GM19463 (cell line): ENCODE data around the gene RAB5A.
"Not testable (repeated sequence)": the region's sequence is repeated elsewhere in the genome, so short reads cannot be mapped to it uniquely, and the experiment has no call there.

Experiments
- ATAC-seq: cut with Tn5 transposase; IDR thresholded peaks from one replicate; pipeline ENCODE4 v1.9.1; 2021; ENCODE audit warnings: mild to moderate bottlenecking, moderate library complexity; ENCODE audit not compliant: unreplicated experiment

The RAB5A gene

GRCh38 chr3:19947549-19948225, 790 bp downstream of the RAB5A start:
- peak; percentile 6 for ATAC-seq

DNA sequence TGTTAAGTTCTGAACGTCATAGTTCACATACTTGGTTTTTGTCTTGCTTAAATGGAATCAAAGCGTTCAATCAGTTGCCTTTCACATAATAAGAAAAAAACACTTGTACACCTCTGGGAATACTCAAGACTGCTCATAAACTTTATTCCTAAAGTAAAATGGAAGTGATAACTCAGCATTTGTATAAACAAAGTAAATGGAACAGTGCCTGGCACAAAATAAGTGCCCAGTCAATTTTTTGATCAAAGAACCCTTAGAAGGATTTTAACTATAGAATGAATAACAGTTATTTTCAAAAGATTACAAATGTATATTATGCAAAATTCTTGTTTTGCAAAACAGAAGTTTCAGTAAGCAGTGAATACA, 1.3 kb downstream of the RAB5A start:
- no peak for ATAC-seq

- no peak for ATAC-seq
Observed at GRCh38 chr3:19950316-19950715, 3.4 kb downstream of the RAB5A start.

GRCh38 chr3:19954676-19955075, 7.8 kb downstream of the RAB5A start:
- ATAC-seq = no peak

GRCh38 chr3:19957354-19957753, 10.5 kb downstream of the RAB5A start:
- ATAC-seq = not testable (repeated sequence)

- no peak for ATAC-seq
Observed at GRCh38 chr3:19959505-19959904, 12.6 kb downstream of the RAB5A start.

DNA sequence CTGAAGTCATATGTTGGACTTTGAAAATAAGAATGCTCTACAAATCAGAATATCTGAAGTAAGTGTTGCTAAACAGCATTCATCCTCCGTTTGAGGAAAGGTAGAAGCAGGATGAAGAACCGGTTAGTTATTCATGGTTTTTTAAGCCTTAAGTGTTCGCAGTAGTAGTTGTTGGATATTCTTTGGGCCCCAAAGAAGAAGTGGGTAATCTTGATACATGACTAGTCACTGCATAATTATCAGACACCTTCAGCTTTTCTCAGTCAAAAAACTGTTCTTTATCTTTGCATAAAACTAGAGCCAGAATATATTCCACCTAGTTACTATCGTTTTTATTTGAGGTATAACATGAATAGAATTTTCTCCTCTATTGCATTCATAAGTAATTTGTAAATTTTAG, 13.8 kb downstream of the RAB5A start:
- no peak for ATAC-seq

DNA sequence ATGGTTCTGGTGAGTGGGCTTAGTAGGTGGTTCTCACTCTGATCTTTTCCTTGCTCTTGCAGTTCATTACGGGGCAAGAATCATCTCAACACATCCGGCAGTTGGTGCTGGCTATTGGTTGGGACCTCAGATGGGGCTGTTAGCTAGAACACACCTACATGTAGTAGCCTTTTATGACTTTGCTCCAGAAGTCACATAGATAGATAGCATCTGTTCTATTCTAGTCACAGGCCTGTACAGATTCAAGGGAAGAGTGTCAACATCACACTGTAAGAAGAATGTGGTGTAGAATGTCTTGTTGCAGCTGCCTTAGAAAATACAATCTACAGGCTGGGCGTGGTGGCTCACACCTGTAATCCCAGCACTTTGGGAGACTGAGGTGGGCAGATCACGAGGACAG, 15.1 kb downstream of the RAB5A start:
- ATAC-seq = no peak

DNA sequence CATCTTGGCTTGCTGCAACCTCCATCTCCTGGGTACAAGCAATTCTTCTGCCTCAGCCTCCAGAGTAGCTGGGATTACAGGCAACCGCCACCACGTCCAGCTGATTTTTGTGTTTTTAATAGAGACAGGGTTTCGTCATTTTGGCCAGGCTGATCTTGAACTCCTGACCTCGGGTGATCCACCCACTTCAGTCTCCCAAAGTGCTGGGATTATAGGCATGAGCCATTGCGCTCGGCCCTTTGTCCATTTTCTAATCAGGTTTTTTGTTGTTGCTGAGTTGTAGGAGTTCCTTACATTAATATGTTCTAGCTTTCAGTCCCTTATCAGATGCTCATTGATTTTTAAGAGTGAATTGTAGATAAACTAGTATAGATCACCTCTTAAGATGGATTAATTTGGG, 20.3 kb downstream of the RAB5A start:
- ATAC-seq = no peak

- no peak for ATAC-seq
Observed at GRCh38 chr3:19967812-19968211, 20.9 kb downstream of the RAB5A start.

DNA sequence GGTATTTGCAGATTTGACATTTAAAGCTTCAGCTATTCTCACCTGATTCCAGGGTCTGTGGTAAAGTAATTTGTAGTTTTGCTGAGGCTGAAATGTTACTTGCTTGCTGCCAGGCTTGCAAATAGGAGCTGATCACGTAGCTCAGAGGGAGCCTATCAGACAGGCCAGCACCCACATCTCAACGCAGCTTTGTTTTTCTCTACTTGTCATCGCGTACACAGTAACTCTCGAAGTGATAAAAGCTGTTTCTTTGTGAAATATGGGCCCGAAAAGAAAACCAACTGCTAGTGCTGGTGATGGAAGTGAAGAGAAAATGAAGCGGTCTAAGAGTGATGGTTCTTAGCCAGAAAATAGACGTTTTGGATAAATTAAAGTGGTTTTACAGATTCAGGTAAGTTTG, 23.4 kb downstream of the RAB5A start:
- no peak for ATAC-seq

GRCh38 chr3:19972054-19972453, 25.2 kb downstream of the RAB5A start:
- ATAC-seq = no peak

- ATAC-seq = not testable (repeated sequence)
Observed at GRCh38 chr3:19988904-19989303, 42.0 kb downstream of the RAB5A start.

DNA sequence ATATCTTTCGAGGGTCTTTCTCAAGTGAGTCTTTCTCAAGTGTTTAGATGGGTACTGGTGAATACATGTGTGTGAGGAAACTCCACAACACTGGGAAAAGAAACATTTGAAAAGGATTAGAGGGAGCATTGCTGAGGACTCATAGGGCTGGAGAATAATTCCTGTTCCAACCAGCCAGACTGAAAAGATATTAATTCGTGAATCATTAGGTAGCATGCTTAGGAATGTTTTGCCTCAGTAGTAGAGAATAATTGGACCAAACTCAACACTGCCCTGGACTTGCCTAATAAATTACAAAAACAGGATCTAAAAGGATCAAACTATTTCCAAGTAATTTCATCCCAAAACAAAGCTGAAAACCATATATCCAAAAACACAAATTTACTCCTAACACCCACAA, 47.9 kb downstream of the RAB5A start:
- ATAC-seq = no peak

DNA sequence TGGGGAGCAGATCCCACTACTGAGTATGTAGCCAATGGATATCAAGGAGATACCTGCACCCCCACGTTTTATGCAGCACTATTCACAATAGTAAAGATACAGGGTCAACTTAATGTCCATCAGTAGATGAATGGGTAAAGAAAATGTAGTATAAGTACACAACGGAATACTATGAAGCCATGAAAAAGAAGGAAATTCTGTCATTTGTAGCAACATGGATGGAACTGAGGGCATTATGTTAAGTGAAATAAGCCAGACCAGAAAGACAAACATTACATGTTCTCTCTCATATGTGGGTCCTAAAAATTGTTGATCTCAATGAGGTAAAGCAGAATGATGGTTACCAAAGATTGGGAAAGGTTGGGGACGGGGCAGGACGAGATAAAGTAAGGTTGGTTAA, 50.6 kb downstream of the RAB5A start:
- no peak for ATAC-seq

GRCh38 chr3:20001932-20002331, 55.0 kb downstream of the RAB5A start:
- no peak for ATAC-seq

- ATAC-seq = no peak
Observed at GRCh38 chr3:20007960-20008359, 61.1 kb downstream of the RAB5A start.

DNA sequence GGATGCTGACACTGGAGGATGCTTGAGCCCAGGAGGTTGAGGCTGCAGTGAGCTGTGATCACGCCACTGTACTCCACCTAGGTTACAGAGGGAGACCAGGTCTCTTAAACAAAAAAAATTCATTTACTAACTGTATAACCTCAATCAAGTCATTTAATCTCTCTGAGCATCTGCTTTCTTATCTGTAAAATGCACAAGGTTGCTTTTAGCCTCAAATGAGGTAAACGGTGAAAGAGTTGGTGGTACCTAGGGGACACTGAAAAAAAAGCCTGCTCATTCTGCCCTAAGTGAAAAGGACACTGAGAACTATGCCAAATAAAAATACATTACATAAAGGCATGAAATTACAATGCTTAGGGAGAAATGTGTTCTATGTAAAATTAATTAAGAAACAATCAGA, 61.7 kb downstream of the RAB5A start:
- no peak for ATAC-seq

DNA sequence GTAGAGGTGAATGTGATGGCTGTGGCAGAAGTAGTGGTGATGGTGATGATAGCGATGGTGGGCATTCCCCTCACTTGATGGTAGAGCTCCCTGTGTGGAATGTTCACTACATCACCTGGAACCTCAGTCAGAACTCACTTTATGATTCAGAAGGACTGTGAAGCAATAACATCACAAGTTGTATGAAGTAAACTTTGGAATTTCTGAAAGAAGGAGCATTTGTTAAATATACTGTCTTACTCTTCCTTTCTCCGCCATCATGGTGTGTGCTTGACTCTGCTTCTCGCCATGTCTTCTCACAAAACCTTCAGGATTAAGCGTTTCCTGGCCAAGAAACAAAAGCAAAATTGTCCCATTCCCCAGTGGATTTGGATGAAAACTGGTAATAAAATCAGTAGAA, 65.3 kb downstream of the RAB5A start, which contains the start of gene PP2D1:
Gene PP2D1 (minus strand): TSS at position 101 of the 400 bp plus-strand sequence. CDS start 192 bp downstream, outside the sequence.
- ATAC-seq = no peak

- ATAC-seq = no peak
Observed at GRCh38 chr3:20013396-20013795, 66.5 kb downstream of the RAB5A start.

GRCh38 chr3:20015525-20015924, 68.6 kb downstream of the RAB5A start:
- no peak for ATAC-seq

GRCh38 chr3:20016076-20016475, 69.2 kb downstream of the RAB5A start:
- ATAC-seq = not testable (repeated sequence)

DNA sequence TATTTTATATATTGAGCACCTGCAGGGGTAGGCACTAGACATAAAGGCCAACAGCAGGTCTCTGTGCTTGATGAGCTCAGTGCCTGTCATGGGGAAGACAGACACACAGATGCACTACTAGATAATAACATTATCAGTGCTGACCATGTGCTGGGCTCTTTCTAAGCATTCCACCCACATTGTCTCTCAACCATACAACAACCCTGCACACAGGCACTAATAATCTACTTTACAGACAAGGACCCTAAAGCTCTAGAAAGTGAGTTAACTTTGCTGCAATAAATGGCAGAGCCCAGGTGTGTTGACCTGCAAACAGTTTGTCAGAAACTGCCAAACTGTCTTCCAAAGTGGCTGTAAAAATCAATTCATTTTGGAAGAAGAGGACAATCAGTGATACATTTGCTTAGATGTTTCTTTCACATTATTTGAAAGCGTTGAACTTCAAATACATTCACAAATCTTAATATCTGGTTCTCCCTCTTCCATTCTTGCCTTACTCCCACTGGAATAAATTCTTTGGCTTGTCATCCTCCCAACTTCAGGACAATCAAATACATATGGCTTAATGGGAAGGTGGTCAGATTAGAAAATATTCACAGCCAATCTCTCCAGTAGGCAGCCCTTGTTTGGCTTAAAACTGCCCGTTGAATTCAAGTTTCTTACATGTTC, 76.2 kb downstream of the RAB5A start:
- no peak for ATAC-seq
